MCF 10A (cell line): ENCODE measurements around the gene PCDH15. TPM values are rescaled to one million over a fixed set of nuclear protein-coding genes. Genes with fewer than 3 reads are reported as not detected.
A peak's percentile ranks its signal among the peaks of the same experiment; 100 is the strongest.

Experiments used
- BruUV-seq: library from RNA; stranded (reverse); fragments of 400-500 nt; replicated peaks from 2 replicates; lab custom pipeline; 2021; lab: Mats Ljungman, UMichigan
- CTCF ChIA-PET: fragments of 300-600 bp; sonication (Branson Sonifier 250); formaldehyde crosslinking; extraction: SDS; loops from one replicate; lab custom pipeline; 2021; ENCODE audit warnings: antibody characterized with exemption, inconsistent platforms; lab: Yijun Ruan, JAX
- POLR2A ChIA-PET: fragments of 300-600, 350-650 bp; sonication (Branson Sonifier 250); formaldehyde crosslinking; extraction: SDS; loops from one replicate; lab custom pipeline; 2020; ENCODE audit warnings: antibody characterized with exemption, inconsistent platforms; lab: Yijun Ruan, JAX
- DNase-seq: peaks from one replicate; pipeline ENCODE4 v3.0.0-alpha.2; 2018; ENCODE audit not compliant: unreplicated experiment
- H3K27ac Mint-ChIP-seq: one replicate; pipeline ENCODE4 v1.8.0; 2022; ENCODE audit warnings: mild to moderate bottlenecking, low read depth, mixed read lengths; ENCODE audit not compliant: unreplicated experiment
- H3K27me3 Mint-ChIP-seq: one replicate; pipeline ENCODE4 v1.8.0; 2022; ENCODE audit warnings: mixed read lengths; ENCODE audit not compliant: insufficient read depth, unreplicated experiment
- H3K36me3 Mint-ChIP-seq: one replicate; pipeline ENCODE4 v1.8.0; 2022; ENCODE audit warnings: mild to moderate bottlenecking, moderate library complexity, mixed read lengths; ENCODE audit not compliant: insufficient read depth, unreplicated experiment
- H3K4me1 Mint-ChIP-seq: one replicate; pipeline ENCODE4 v1.8.0; 2022; ENCODE audit warnings: mixed read lengths; ENCODE audit not compliant: insufficient read depth, unreplicated experiment
- H3K4me3 Mint-ChIP-seq: one replicate; pipeline ENCODE4 v1.8.0; 2022; ENCODE audit warnings: mild to moderate bottlenecking, moderate library complexity, mixed read lengths; ENCODE audit not compliant: unreplicated experiment
- H3K9me3 Mint-ChIP-seq: one replicate; pipeline ENCODE4 v1.8.0; 2022; ENCODE audit warnings: mixed read lengths; ENCODE audit not compliant: unreplicated experiment
- intact Hi-C: fragments of 100-400 bp; cut with micrococcal nuclease; formaldehyde crosslinking; loops from 2 replicates; pipeline ENCODE4 v1.14.1; 2022
- total RNA-seq: library from RNA; stranded (reverse); gene quantifications from 2 replicates; pipeline ENCODE4 v1.2.3, GENCODE V29; 2022
- TF ChIP-seq, protein P1 (sequence below): fragments of 200-600 bp; IDR thresholded peaks from one replicate; pipeline ENCODE4 v1.8.0; 2022; ENCODE audit warnings: antibody characterized with exemption, mild to moderate bottlenecking; ENCODE audit not compliant: unreplicated experiment

Gene PCDH15
- total RNA-seq, 1 experiment from 2014 or later, result not detected

DNA sequence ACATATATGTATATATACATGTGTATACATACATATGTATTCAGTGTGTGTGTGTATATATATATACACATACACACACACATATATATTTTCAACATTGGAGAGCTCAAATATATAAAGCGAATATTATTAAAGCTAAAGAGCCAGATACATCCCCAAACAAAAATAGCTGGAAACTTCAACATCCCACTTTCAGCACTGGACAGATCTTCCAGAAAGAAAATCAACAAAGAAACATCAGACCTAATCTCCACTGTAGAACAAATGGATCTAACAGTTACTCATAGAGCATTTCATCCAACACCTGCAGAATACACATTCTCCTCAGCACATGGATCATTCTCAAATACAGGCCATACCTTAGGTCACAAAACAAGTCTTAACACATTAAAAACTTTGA, 799.0 kb downstream of the PCDH15 start:
- CTCF ChIA-PET, result interaction anchor here (1.4 kb wide), 1 partner anchor 1118 kb away, joined by 3 read pairs; no protein-coding TSS in a partner anchor
- no peaks in the 10 kb centered on the region for H3K4me1 Mint-ChIP-seq
- intact Hi-C loops, result no loop called here
- H3K36me3 Mint-ChIP-seq, result no peaks in the 10 kb centered on the region
- DNase-seq, result peak; percentile 2
- POLR2A ChIA-PET, result no interaction called here
- H3K4me3 Mint-ChIP-seq, result no peak overlapping the region
- no peaks in the 10 kb centered on the region for H3K27me3 Mint-ChIP-seq
- H3K27ac Mint-ChIP-seq, result no peak overlapping the region
- BruUV-seq, result no TSS peak
- TF ChIP-seq, protein P1, sequence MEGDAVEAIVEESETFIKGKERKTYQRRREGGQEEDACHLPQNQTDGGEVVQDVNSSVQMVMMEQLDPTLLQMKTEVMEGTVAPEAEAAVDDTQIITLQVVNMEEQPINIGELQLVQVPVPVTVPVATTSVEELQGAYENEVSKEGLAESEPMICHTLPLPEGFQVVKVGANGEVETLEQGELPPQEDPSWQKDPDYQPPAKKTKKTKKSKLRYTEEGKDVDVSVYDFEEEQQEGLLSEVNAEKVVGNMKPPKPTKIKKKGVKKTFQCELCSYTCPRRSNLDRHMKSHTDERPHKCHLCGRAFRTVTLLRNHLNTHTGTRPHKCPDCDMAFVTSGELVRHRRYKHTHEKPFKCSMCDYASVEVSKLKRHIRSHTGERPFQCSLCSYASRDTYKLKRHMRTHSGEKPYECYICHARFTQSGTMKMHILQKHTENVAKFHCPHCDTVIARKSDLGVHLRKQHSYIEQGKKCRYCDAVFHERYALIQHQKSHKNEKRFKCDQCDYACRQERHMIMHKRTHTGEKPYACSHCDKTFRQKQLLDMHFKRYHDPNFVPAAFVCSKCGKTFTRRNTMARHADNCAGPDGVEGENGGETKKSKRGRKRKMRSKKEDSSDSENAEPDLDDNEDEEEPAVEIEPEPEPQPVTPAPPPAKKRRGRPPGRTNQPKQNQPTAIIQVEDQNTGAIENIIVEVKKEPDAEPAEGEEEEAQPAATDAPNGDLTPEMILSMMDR, result no peak
- no peaks in the 10 kb centered on the region for H3K9me3 Mint-ChIP-seq

DNA sequence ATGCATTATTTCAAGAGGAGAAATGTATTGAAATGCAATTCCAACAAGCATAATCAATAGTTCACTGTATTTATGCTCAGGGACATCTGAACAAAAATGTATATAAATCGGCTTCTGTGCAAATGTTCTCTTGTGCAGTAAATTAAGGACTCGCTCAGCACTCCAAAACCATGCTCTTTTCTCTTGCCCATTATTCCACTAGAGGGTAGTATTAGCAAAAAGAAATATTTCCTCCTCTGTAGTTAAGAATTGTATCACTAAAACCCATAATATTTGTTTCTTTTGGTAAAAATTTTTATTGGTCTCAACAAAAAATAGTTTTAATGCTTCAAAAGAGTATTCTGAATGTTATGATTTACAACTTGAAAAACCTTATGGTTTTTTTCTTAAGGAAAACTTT, 803.1 kb downstream of the PCDH15 start:
- Mint-ChIP-seq H3K27ac (no peak overlapping the region), H3K36me3 (no peaks in the 10 kb centered on the region), H3K4me3 (no peak overlapping the region), H3K9me3 (no peaks in the 10 kb centered on the region), H3K4me1 (no peaks in the 10 kb centered on the region), H3K27me3 (no peaks in the 10 kb centered on the region)
- TF ChIP-seq, protein P1, result peak; percentile 41
- POLR2A ChIA-PET, result no interaction called here
- peak; percentile 26 for DNase-seq
- intact Hi-C loops, result loop anchor here (1.0 to 5.0 kb wide), 6 partner anchors 161 to 1264 kb away; no protein-coding TSS in a partner anchor
- no TSS peak for BruUV-seq
- CTCF ChIA-PET, result interaction anchor here (0.7 to 2.8 kb wide), 10 partner anchors 9 to 1180 kb away, joined by 3 to 15 read pairs (median 3); no protein-coding TSS in a partner anchor

DNA sequence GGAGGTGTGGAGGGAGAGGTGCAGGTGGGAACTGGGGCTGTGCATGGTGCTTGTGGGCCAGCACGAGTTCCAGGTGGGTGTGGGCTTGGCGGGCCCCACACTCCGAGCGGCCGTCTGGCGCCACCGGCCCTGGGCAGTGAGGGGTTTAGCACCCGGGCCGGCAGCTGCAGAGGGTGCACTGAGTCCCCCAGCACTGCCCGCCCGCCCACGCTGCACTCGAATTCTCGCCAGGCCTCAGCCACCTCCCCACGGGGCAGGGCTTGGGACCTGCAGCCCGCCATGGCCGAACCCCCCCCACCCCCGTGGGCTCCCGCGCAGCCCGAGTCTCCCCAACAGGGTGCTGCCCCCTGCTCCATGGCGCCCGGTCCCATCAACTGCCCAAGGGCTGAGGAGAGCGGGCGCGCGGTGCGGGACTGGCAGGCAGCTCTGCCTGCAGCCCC, 810.2 kb downstream of the PCDH15 start:
- no peak overlapping the region for H3K4me3 Mint-ChIP-seq
- no peaks in the 10 kb centered on the region for H3K4me1 Mint-ChIP-seq
- DNase-seq, result no peak
- no peaks in the 10 kb centered on the region for H3K36me3 Mint-ChIP-seq
- no peaks in the 10 kb centered on the region for H3K27me3 Mint-ChIP-seq
- CTCF ChIA-PET, result interaction anchor here (0.6 kb wide), 2 partner anchors 10 to 422 kb away, joined by 3 read pairs; no protein-coding TSS in a partner anchor
- H3K27ac Mint-ChIP-seq, result no peak overlapping the region
- POLR2A ChIA-PET, result no interaction called here
- no TSS peak for BruUV-seq
- intact Hi-C loops, result no loop called here
- no peaks in the 10 kb centered on the region for H3K9me3 Mint-ChIP-seq
- TF ChIP-seq, protein P1, result no peak

DNA sequence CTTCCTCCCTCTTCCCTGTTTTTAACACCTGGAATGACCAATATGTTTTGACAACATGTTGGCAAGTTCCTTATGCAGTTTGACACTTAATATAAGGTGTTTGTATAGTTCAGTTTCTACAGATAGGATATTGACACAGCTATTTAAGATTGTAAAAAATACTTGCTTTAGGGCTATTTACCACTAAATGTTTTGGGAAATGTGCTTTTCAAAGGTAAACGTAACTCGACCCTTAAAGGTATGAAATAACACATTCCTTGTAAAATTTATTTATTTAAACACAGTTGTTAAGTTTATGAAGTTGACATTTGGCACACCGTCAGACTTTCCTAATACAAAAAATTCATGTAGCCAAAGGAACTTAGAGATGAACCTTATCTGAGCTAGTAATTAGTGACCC, 817.6 kb downstream of the PCDH15 start:
- H3K9me3 Mint-ChIP-seq, result no peaks in the 10 kb centered on the region
- TF ChIP-seq, protein P1, result no peak
- CTCF ChIA-PET, result no interaction called here

More for the DNA sequence above, 817.6 kb downstream of the PCDH15 start:
- intact Hi-C loops, result no loop called here
- Mint-ChIP-seq H3K27ac (no peak overlapping the region), H3K27me3 (no peaks in the 10 kb centered on the region), H3K36me3 (no peaks in the 10 kb centered on the region), H3K4me3 (no peak overlapping the region), H3K4me1 (no peaks in the 10 kb centered on the region)
- no peak for DNase-seq
- BruUV-seq, result no TSS peak
- POLR2A ChIA-PET, result no interaction called here
